HFFc6 (cell line): Measurements from ENCODE around the gene SLC5A12. TPM values are rescaled to one million over a fixed set of nuclear protein-coding genes. Genes with fewer than 3 reads are reported as not detected.

Experiments used
- DNase-seq: peaks from one replicate; pipeline ENCODE4 v3.0.0-alpha.2; 2018
- H3K27ac Mint-ChIP-seq: 2 replicates; pipeline ENCODE4 v1.8.0; 2020; ENCODE audit warnings: mild to moderate bottlenecking, mixed read lengths
- H3K27me3 Mint-ChIP-seq: 2 replicates; pipeline ENCODE4 v1.8.0; 2021; ENCODE audit warnings: mild to moderate bottlenecking, moderate library complexity, mixed read lengths; ENCODE audit not compliant: insufficient read depth
- H3K36me3 Mint-ChIP-seq: 2 replicates; pipeline ENCODE4 v1.8.0; 2021; ENCODE audit warnings: low read depth, mixed read lengths
- H3K4me1 Mint-ChIP-seq: 2 replicates; pipeline ENCODE4 v1.8.0; 2020; ENCODE audit warnings: low read depth, mixed read lengths
- H3K4me3 Mint-ChIP-seq: 2 replicates; pipeline ENCODE4 v1.8.0; 2020; ENCODE audit warnings: mild to moderate bottlenecking, moderate library complexity, mixed read lengths
- H3K9me3 Mint-ChIP-seq: 2 replicates; pipeline ENCODE4 v1.8.0; 2020; ENCODE audit warnings: mild to moderate bottlenecking, mixed read lengths
- CTCF ChIP-seq: fragments of 200-600 bp; sonication (generic); IDR thresholded peaks from 2 replicates; pipeline ENCODE4 v1.5.0; 2021; ENCODE audit warnings: antibody characterized with exemption, mild to moderate bottlenecking
- total RNA-seq, 6 experiments: library from RNA; stranded (reverse); fragmentation: NEBNext Ultra II Directional; extraction: Animal tissue kit (Norgen Biotek cat#: 25700); gene quantifications; 2 replicates in 1 of 6; 3 replicates in 5 of 6; pipeline ENCODE4 v1.2.3, GENCODE V29; 2021

The SLC5A12 gene
- total RNA-seq, 6 experiments from 2014 or later = not detected

GRCh38 chr11:26739366-26740073 lies 17.7 kb upstream of the SLC5A12 start:
- Mint-ChIP-seq H3K9me3 (no peaks in the 10 kb centered on the region), H3K4me1 (peaks cover 14% of the 10 kb centered on the region; the same call in 1 of the 2 replicates), H3K36me3 (no peaks in the 10 kb centered on the region), H3K27me3 (no peaks in the 10 kb centered on the region), H3K27ac (no peak overlapping the region), H3K4me3 (no peak overlapping the region)
- no peak for TF ChIP-seq CTCF
- no peak for DNase-seq

GRCh38 chr11:26734691-26735090 lies 12.8 kb upstream of the SLC5A12 start:
- H3K27me3 Mint-ChIP-seq = peaks cover 3% of the 10 kb centered on the region
- no peak overlapping the region for H3K4me3 Mint-ChIP-seq
- DNase-seq = no peak
- H3K4me1 Mint-ChIP-seq = peaks cover 12% of the 10 kb centered on the region; the same call in 1 of the 2 replicates
- no peak for TF ChIP-seq CTCF
- H3K27ac Mint-ChIP-seq = no peak overlapping the region
- no peaks in the 10 kb centered on the region for H3K36me3 Mint-ChIP-seq
- H3K9me3 Mint-ChIP-seq = no peaks in the 10 kb centered on the region

GRCh38 chr11:26731084-26731456 lies 9.2 kb upstream of the SLC5A12 start:
- TF ChIP-seq CTCF = no peak
- no peaks in the 10 kb centered on the region for H3K9me3 Mint-ChIP-seq
- DNase-seq = no peak

GRCh38 chr11:26730414-26731083 lies 8.7 kb upstream of the SLC5A12 start:
- Mint-ChIP-seq H3K4me3 (no peak overlapping the region), H3K36me3 (no peaks in the 10 kb centered on the region), H3K27ac (no peak overlapping the region), H3K9me3 (no peaks in the 10 kb centered on the region), H3K27me3 (peaks cover 8% of the 10 kb centered on the region), H3K4me1 (peaks cover 12% of the 10 kb centered on the region; the same call in 1 of the 2 replicates)
- peak; percentile 7 for DNase-seq
- no peak for TF ChIP-seq CTCF

More at GRCh38 chr11:26731084-26731456, 9.2 kb upstream of the SLC5A12 start:
- Mint-ChIP-seq H3K36me3 (no peaks in the 10 kb centered on the region), H3K4me1 (peaks cover 12% of the 10 kb centered on the region; the same call in 1 of the 2 replicates), H3K27ac (no peak overlapping the region), H3K4me3 (no peak overlapping the region), H3K27me3 (peaks cover 6% of the 10 kb centered on the region)

GRCh38 chr11:26729284-26729683 lies 7.4 kb upstream of the SLC5A12 start:
- Mint-ChIP-seq H3K9me3 (no peaks in the 10 kb centered on the region), H3K27me3 (peaks cover 11% of the 10 kb centered on the region), H3K4me3 (no peak overlapping the region)

More at GRCh38 chr11:26729284-26729683, 7.4 kb upstream of the SLC5A12 start:
- TF ChIP-seq CTCF = no peak
- H3K27ac Mint-ChIP-seq = no peak overlapping the region
- H3K36me3 Mint-ChIP-seq = no peaks in the 10 kb centered on the region
- DNase-seq = no peak
- H3K4me1 Mint-ChIP-seq = peaks cover 12% of the 10 kb centered on the region; the same call in 1 of the 2 replicates
